Activated gamma-delta T cell (primary cell): ENCODE measurements around the gene SULT2A1.
"Not testable (repeated sequence)": the region's sequence is repeated elsewhere in the genome, so short reads cannot be mapped to it uniquely, and the experiment has no call there.

Experiments
- DNase-seq: peaks from one replicate; lab custom pipeline; 2025; lab: John Stamatoyannopoulos, UW
- total RNA-seq, 2 donors: gene quantifications; one replicate each; lab custom pipeline; 2026; lab: John Stamatoyannopoulos, UW

SULT2A1 gene
- 0 reads per million in 2 donors for total RNA-seq

GRCh38 chr19:47886010-47886559 lies at the start of gene SULT2A1:
Gene SULT2A1, minus strand, starts transcription at chr19:47886315. Its CDS starts 58 bp downstream, at chr19:47886257.
- DNase-seq, result no peak

- not testable (repeated sequence) for DNase-seq
Observed at GRCh38 chr19:47928581-47928980, 42.5 kb upstream of the SULT2A1 start.

GRCh38 chr19:47920107-47920506 lies 34.0 kb upstream of the SULT2A1 start:
- DNase-seq, result not testable (repeated sequence)

GRCh38 chr19:47910191-47910590 lies 24.1 kb upstream of the SULT2A1 start:
- DNase-seq, result not testable (repeated sequence)

GRCh38 chr19:47909350-47909749 lies 23.2 kb upstream of the SULT2A1 start:
- DNase-seq, result not testable (repeated sequence)

- no peak for DNase-seq
Observed at GRCh38 chr19:47901370-47901769, 15.3 kb upstream of the SULT2A1 start.

GRCh38 chr19:47899335-47899734 lies 13.2 kb upstream of the SULT2A1 start:
- no peak for DNase-seq

- DNase-seq, result no peak
Observed at GRCh38 chr19:47897861-47898260, 11.7 kb upstream of the SULT2A1 start.

- no peak for DNase-seq
Observed at GRCh38 chr19:47896773-47897172, 10.7 kb upstream of the SULT2A1 start.

GRCh38 chr19:47896019-47896418 lies 9.9 kb upstream of the SULT2A1 start:
- DNase-seq, result no peak

- DNase-seq, result no peak
Observed at GRCh38 chr19:47895165-47895782, 9.2 kb upstream of the SULT2A1 start.

GRCh38 chr19:47891923-47892666 lies 6.0 kb upstream of the SULT2A1 start:
- DNase-seq, result no peak

- no peak for DNase-seq
Observed at GRCh38 chr19:47891622-47891922, 5.5 kb upstream of the SULT2A1 start.

- no peak for DNase-seq
Observed at GRCh38 chr19:47890865-47891621, 4.9 kb upstream of the SULT2A1 start.

GRCh38 chr19:47885067-47885463 lies 1.1 kb downstream of the SULT2A1 start:
- no peak for DNase-seq

GRCh38 chr19:47882890-47883289 lies 3.2 kb downstream of the SULT2A1 start:
- DNase-seq, result no peak

- DNase-seq, result no peak
Observed at GRCh38 chr19:47881757-47882156, 4.4 kb downstream of the SULT2A1 start.

GRCh38 chr19:47879385-47879784 lies 6.7 kb downstream of the SULT2A1 start:
- not testable (repeated sequence) for DNase-seq

GRCh38 chr19:47878906-47879305 lies 7.2 kb downstream of the SULT2A1 start:
- no peak for DNase-seq

GRCh38 chr19:47865166-47865565 lies 20.9 kb downstream of the SULT2A1 start:
- DNase-seq, result no peak

GRCh38 chr19:47863514-47863936 lies 22.6 kb downstream of the SULT2A1 start:
- DNase-seq, result peak; percentile 38

GRCh38 chr19:47861630-47862029 lies 24.5 kb downstream of the SULT2A1 start:
- no peak for DNase-seq
